NCI-H748 treated with DMSO at 0.1 percent for 48 hours (cell line): ENCODE results near the gene MKLN1.
A peak's percentile ranks its signal among the peaks of the same experiment; 100 is the strongest.
"Not testable (repeated sequence)": the region's sequence is repeated elsewhere in the genome, so short reads cannot be mapped to it uniquely, and the experiment has no call there.

Source experiments
- DNase-seq: peaks from one replicate; lab custom pipeline; 2025; lab: John Stamatoyannopoulos, UW

MKLN1 gene

GRCh38 chr7:131501930-131502685 lies 174.4 kb downstream of the MKLN1 start:
- DNase-seq = no peak

DNA sequence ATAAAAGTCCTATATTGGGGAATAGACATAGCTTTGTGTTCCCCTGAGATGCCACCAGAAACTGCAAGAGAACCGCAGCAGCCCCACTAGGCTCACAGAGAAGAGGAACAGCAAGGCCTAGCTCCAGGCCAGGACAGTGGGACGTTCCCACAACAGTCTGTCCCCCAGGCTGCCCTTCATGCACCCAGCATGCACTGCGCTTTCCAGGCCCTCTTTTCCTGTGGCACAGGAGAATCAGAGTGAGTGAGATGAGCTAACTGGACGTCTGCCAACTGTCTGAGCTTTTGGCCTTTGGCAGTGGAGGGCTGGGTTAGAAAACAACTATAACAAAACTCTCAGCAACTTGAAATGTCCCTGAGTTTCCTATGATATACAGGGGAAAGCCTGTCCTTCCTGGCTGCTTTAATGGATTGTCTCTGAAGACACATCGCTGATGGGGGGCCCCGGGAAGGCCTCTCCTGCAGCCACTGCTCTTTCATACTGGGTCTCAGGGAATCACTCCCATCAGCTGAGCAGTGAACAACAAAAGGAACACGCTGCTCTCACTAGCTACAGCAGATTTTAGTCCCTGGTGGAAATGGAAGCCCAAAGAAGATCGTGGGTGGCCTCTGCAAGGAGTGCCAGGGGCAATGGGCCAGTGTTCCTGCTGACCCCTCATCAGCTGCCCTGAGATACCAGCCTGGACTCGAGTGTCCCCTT lies 175.3 kb downstream of the MKLN1 start:
- DNase-seq = no peak

- DNase-seq = no peak
Observed at GRCh38 chr7:131503639-131504038, 176.0 kb downstream of the MKLN1 start.

DNA sequence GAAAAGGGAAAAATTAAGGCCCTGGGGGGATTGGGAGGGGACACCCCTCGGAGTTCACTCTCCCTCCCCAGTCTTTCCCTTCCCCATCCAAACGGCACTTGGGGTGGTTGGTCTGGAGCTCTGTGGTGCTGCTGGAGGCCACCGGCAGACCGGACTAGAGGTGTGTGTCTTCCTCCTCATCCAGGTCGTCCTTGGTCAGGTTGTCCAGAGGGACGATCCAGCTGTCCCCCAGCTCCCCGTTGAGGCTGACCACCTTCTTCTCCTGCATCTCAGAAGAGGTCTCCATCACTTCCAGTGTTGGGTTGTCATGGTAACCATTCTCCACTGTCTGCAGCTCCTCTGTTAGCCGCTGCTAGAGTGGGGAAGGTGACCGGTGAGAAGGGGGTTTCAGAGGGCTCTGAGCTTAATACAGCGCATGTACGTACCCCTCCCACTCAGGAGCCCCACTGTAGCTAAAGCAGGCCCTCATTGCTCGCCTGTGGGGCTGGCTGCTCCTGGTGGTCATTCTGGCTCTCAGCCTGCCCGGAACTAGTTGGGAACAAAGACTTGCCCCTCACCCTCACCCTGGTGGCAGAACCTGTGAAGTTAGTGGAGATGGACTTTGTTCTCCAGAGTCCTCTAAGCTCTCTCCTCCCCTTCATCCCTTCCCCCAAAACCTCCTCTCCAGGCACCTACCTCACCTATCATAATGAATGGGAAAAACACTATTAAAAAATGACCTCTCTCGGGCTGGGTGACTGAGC lies 176.7 kb downstream of the MKLN1 start:
- DNase-seq = no peak

DNA sequence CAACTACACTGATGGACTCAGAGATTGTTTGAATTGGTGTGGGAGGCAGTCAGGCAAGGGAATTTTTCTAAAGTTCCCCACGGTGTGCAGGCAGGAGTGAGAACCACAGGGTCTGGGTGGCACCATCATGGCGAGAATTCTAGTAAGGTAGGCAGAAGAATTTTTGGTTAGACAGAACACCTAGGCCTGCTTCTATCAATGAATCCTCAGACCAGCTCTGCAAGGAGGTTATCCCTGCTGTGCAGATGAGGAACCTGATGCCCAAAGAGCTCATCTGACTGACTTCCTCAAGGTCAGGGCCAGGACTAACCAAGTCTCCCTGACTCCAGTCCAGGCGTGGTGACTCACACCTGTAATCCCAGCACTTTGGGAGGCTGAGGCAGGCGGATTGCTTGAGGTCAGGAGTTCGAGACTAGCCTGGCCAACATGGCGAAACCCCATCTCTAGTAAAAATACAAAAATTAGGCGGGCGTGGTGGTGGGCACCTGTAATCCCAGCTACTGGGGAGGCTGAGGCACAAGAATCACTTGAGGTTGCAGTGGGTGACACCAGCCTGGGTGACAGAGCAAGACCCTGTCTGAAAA lies 177.5 kb downstream of the MKLN1 start:
- not testable (repeated sequence) for DNase-seq

- DNase-seq = no peak
Observed at GRCh38 chr7:131505636-131506557, 178.2 kb downstream of the MKLN1 start.

GRCh38 chr7:131506597-131506996 lies 178.9 kb downstream of the MKLN1 start:
- DNase-seq = no peak

GRCh38 chr7:131507592-131508331 lies 180.1 kb downstream of the MKLN1 start:
- peak; percentile 66 for DNase-seq

DNA sequence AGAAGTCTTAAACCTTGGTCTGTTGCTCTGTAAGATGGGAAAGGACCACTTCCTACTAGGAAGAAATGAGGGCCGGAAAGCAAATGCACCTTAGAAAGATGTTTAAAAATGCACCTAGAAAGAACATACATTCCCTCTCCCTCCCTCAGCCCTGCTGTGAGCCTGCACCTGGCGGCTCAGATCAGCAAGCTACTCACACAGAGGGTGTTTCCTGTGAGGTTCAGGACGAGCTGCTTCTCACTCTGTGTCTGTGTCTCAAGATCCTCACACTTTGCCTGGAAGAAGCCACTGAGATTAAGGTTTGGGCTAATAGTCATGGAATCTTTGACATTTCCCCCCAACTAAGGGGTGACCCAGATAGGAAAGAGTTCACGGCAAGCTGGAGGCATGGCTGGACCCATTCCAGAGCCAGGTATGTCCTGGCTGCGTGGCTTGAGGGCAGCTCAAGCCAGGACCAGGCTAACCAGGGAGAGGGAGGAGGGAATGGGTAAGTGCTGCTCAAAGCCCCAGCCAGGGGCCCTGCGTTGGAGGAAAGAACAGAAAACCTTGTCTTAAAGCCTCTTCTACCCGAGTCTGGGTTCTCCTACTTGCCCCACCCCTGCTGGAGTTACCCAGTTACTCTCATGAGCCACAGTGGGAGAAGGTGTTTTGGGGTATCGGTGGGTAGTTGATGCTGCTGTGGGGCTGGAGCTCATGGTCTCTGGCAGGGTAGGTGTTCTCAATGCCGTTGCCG lies 181.2 kb downstream of the MKLN1 start:
- no peak for DNase-seq

DNA sequence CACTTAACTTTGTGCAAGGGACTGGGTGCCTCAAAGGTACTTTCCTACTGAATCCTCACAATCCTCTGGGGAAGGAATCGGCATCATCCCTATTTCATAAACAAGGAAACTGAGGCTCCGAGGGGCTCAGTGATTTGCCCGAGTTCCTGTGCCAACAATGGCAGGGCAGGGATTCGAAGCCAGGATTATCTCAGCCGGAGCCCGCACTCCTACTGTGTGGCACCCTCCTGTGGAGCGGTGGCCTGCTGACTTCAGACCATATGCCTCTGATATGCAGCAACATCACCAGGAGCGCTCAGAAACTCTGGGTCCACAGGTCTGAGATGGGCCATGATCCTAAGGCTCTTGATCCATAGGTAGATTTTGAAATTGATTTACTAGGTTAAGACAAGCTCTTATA lies 182.1 kb downstream of the MKLN1 start:
- no peak for DNase-seq

- no peak for DNase-seq
Observed at GRCh38 chr7:131511071-131511470, 183.4 kb downstream of the MKLN1 start.

- no peak for DNase-seq
Observed at GRCh38 chr7:131511774-131512535, 184.3 kb downstream of the MKLN1 start.

DNA sequence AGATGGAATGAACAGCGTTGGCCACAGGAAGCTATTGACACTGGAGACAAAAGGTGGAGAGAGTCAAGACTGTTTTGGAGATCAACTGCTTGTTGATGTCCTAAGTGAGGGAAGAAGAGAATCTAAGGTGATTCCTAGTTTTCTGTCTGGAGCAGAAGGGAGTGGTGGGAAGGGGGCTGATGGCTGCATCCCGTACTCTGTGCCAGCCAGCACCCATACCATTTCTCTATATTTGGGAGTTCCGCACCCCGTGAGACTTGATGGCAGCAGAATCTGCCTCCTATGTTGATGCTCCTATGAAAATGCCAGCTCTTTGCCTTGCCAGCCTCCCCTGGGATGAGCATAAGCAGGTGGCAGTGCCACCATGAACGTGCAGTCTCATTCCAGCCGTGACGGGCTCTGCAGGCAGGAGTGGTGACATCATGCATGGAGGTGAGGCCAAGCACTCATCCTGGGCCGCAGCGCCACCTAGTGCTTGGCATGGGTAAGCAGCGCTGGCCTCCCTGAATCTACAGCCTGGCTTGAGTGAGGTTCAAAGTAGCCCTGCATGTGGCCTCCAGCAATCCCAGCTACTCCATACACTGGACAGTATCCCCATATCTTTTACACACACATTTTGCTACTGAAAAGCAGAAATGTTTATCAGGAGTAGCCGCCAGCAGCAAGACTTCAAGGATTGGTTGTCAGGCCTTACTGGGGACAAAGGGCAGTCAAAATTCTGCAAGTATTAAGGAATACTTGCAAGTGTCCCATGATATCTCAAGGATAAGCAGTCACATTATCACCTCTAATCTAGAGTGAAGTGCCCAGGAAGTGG lies 185.8 kb downstream of the MKLN1 start:
- DNase-seq = peak; percentile 74

- not testable (repeated sequence) for DNase-seq
Observed at GRCh38 chr7:131515471-131515870, 187.8 kb downstream of the MKLN1 start.

- no peak for DNase-seq
Observed at GRCh38 chr7:131517218-131517923, 189.7 kb downstream of the MKLN1 start.

GRCh38 chr7:131518626-131519025 lies 190.9 kb downstream of the MKLN1 start:
- DNase-seq = no peak

DNA sequence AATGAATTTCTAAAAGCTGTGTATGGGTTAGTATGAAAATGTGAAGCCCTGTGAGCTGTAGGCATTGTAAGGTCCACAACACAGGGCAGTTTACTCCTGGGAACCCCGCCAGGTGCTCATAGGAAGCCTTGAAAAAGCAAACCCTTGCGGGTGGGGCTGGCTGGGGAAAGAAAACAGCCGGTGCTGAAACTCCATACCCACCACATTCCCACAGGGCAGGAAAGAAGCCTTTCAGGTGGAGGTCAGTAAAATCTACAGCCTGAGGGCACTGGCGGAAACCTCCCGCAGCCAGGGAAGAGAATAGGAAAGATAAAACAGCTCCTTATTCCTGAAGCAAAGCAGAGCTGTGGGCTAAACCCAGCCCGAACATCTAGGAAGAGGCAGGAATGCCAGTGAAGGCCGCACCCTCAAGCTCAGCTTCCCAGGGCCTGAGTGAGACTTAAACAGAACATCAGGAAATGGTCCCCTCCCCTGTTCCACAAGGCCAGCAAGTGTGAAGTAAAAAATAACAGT lies 194.0 kb downstream of the MKLN1 start:
- no peak for DNase-seq
